Pancreas (tissue), 10 donors: ENCODE data around the gene USF3. TPM values are rescaled to one million over a fixed set of nuclear protein-coding genes. Genes with fewer than 3 reads are reported as not detected.

ENCODE experiments used
- ATAC-seq, 4 donors: fragments of 200-7000 bp; cut with Tn5 transposase; one replicate each; pipeline versions ENCODE4 v1.8.0 to v1.9.1; 2020; ENCODE audit warnings: mild to moderate bottlenecking in 4 of 4, moderate library complexity in 4 of 4
- DNase-seq, 6 donors: peaks; one replicate each; pipeline ENCODE4 v3.0.0-alpha.2; 2020
- FAIRE-seq: peaks from 2 replicates; lab custom pipeline; 2012; peaks lifted over from hg19 to GRCh38; lab: Jason Lieb, UNC
- H3K27ac ChIP-seq, 4 donors: fragments of 200-600 bp; sonication (generic); 1 replicate in 3 of 4; 2 replicates in 1 of 4; pipeline versions ENCODE4 v1.5.0 to v1.8.0; 2020
- H3K27me3 ChIP-seq, 4 donors: fragments of 200-600 bp; one replicate each; pipeline ENCODE4 v1.8.0; 2021
- H3K36me3 ChIP-seq, 3 donors: fragments of 200-600 bp; sonication (generic) in 1 of 3; one replicate each; pipeline versions ENCODE4 v1.5.0 to v1.8.0; 2020 to 2021
- H3K4me1 ChIP-seq, 3 donors: fragments of 200-600 bp; one replicate each; pipeline ENCODE4 v1.8.0; 2021
- H3K4me3 ChIP-seq, 4 donors: fragments of 200-600 bp; sonication (generic) in 2 of 4; one replicate each; pipeline versions ENCODE4 v1.5.0 to v1.8.0; 2020 to 2021
- H3K9me3 ChIP-seq, 4 donors: fragments of 200-600 bp; one replicate each; pipeline ENCODE4 v1.8.0; 2021
- WGBS, 2 donors: extraction: QIAGEN DNeasy Blood & Tissue Kit; methylation state at CpG; one replicate each; pipeline ENCODE4 v1.1.7; 2013; 5-methylcytosine and 5-hydroxymethylcytosine counted together
- intact Hi-C, 3 donors: fragments of 100-400 bp; cut with DNase I; formaldehyde crosslinking; loops; one replicate each; pipeline versions ENCODE4 v1.11.1 to v1.14.2; 2022
- polyA plus RNA-seq, 2 donors: library from polyadenylated mRNA; stranded (reverse); fragments of 200-250 nt; gene quantifications; one replicate each; pipeline ENCODE4 v1.2.3, GENCODE V29; 2013
- total RNA-seq, 6 donors: library from RNA; stranded (reverse); fragmentation: NEBNext Ultra II Directional in 4 of 6; extraction: Animal tissue kit (Norgen Biotek cat#: 25700) in 4 of 6; gene quantifications; one replicate each; pipeline versions ENCODE4 v1.2.1 to v1.2.4, GENCODE V29; 2021 to 2023
- TF ChIP-seq, protein P1 (sequence below), 4 donors: fragments of 200-600 bp; sonication (generic) in 3 of 4; IDR thresholded peaks; one replicate each; pipeline versions ENCODE4 v1.5.0 to v1.8.0; 2021; ENCODE audit warnings: antibody characterized with exemption in 4 of 4
- donor health status: healthy with polysubstance abuse.
- donor health status: DM: no; HTN: no; CAD: no; lungs with moderate emphysema.
- donor health status: DM: no; HTN: no; CAD: no.
- donor health status: control.
- donor health status: control.
- donor health status: Bipolar disorder and iron deficiency.
- donor health status: DM: yes; HTN: yes; CAD: no.
- donor health status: DM: no; HTN: no; CAD: no.
- donor health status: DM: no; HTN: no; CAD: no.
- donor health status: DM: yes; HTN: yes; CAD: no.

The USF3 gene
- total and polyA plus RNA-seq, 8 donors, result 2.9 to 12.3 (median 9.0) TPM

DNA sequence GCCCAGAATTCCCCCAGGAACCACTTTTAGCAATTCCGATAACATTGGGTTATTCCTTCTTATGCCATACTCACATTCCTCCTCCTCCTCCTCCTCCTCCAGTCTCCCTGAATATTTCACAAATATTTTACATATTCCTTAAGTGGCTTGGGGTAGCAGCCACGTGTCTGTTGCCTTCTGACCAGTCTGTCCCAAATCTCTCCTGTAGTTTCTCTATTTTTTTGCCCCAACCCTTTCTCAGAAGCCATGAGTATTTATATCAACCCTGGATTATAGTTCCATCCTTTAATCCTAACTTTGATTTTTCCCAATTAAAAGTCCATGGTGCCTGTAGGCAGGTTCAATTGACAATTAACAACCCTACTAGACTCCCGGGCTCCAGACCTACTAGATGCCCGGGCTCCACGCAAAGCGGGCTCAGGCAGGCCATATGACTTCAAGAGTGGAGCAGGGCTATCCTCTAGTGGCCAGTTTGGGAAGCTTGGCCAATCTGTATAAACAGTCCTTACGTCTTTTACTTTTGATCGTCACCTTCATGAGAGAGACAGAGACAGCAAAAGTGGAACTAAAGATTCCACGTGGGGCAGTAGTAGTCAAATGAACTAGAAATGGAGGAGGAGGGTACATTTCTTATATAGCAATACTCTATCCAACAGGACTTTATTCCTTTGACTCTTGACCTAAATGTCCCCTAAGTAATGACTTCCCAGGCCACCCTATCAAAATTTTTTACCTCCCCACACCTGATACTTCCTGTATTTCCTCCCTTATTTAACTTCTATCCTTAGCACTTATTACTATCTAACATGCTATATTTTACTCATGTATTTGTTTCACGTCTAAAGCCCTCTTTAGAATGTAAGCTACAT is 69.7 kb downstream of the USF3 start:
- Histone ChIP-seq H3K9me3 (no peaks in the 10 kb centered on the region), H3K36me3 (no peaks in the 10 kb centered on the region), H3K27ac (no peak overlapping the region), H3K4me3 (peak overlapping the region in 1 of 4 donors; percentile 1), H3K4me1 (no peaks in the 10 kb centered on the region), H3K27me3 (no peaks in the 10 kb centered on the region)
- no peak for FAIRE-seq
- peak in 3 of 6 donors; percentile 32 to 49 (median 42) for DNase-seq
- intact Hi-C loops, result loop anchor here in 2 of 3 donors (5.0 to 10.0 kb wide), 2 partner anchors 129 to 132 kb away; no protein-coding TSS in a partner anchor
- TF ChIP-seq, protein P1, sequence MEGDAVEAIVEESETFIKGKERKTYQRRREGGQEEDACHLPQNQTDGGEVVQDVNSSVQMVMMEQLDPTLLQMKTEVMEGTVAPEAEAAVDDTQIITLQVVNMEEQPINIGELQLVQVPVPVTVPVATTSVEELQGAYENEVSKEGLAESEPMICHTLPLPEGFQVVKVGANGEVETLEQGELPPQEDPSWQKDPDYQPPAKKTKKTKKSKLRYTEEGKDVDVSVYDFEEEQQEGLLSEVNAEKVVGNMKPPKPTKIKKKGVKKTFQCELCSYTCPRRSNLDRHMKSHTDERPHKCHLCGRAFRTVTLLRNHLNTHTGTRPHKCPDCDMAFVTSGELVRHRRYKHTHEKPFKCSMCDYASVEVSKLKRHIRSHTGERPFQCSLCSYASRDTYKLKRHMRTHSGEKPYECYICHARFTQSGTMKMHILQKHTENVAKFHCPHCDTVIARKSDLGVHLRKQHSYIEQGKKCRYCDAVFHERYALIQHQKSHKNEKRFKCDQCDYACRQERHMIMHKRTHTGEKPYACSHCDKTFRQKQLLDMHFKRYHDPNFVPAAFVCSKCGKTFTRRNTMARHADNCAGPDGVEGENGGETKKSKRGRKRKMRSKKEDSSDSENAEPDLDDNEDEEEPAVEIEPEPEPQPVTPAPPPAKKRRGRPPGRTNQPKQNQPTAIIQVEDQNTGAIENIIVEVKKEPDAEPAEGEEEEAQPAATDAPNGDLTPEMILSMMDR (IDR thresholded peaks at IDR 0.05), result peak; percentile 43 to 82 (median 76)
- peak; percentile 82 to 97 (median 96) for ATAC-seq
- WGBS, 2 donors, result 19 to 22% methylated on average over 10 of the region's 10 CpGs

DNA sequence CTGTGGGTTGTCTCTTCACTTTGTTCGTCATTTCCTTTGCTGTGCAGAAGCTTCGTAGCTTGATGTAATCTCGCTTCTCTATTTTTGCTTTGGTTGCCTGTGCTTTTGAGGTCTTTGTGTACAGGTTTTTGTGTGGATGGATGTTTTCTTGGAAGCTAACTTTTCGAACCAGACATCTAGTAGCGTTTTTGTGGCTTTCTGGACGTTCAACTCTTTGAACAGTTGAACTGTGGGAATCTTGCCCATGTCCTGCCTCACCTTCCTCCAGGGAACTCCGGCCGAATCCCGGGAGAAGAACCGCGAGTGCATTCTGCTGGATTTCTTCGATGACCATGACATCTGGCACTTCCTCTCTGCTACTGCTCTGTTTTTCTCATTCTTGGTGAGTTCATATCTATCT is 70.6 kb downstream of the USF3 start:
- Histone ChIP-seq H3K4me3 (no peak overlapping the region), H3K4me1 (no peaks in the 10 kb centered on the region), H3K27ac (no peak overlapping the region), H3K27me3 (no peaks in the 10 kb centered on the region), H3K36me3 (peaks cover 0 to under 1% (median 0%) of the 10 kb centered on the region in 3 donors), H3K9me3 (no peaks in the 10 kb centered on the region)
- intact Hi-C loops, result loop anchor here in 2 of 3 donors (5.0 to 10.0 kb wide), 2 partner anchors 129 to 131 kb away; no protein-coding TSS in a partner anchor
- ATAC-seq, result peak in 2 of 4 donors; percentile 15 to 18
- 67 to 73% methylated on average over 12 of the region's 12 CpGs for WGBS, 2 donors
- TF ChIP-seq, protein P1 (IDR thresholded peaks at IDR 0.05), result no peak
- no peak for DNase-seq
- FAIRE-seq, result no peak

DNA sequence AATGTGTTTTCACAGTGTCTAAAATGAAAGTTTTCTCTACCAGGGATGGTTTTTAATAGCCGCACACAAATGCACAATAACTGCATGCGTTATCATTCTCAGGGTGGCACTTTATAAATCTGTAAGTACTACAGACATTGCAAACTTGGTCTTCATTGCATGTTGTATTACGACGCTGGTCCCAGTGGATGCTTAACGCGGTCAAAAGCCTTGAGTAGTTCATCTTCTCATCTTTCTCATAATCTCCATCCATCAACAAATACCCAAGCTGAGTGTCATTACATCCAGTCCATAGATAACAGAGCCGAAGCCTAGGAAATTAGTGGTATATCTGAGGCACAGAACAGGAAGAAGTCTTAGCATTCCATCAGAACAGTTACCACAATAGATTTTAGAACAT is 72.6 kb downstream of the USF3 start:
- no peak overlapping the region for H3K27ac ChIP-seq
- H3K4me1 ChIP-seq, result no peaks in the 10 kb centered on the region
- no peak for DNase-seq
- H3K9me3 ChIP-seq, result no peaks in the 10 kb centered on the region
- TF ChIP-seq, protein P1 (IDR thresholded peaks at IDR 0.05), result no peak
- no peak for FAIRE-seq
- H3K4me3 ChIP-seq, result no peak overlapping the region
- intact Hi-C loops, result loop anchor here in 1 of 3 donors (10.0 kb wide), 1 partner anchor 129 kb away; no protein-coding TSS in a partner anchor
- H3K36me3 ChIP-seq, result peaks cover 0 to 5% (median 0%) of the 10 kb centered on the region in 3 donors
- ATAC-seq, result no peak
- WGBS, 2 donors, result 85 to 86% methylated on average over 7 of the region's 7 CpGs
- H3K27me3 ChIP-seq, result no peaks in the 10 kb centered on the region

DNA sequence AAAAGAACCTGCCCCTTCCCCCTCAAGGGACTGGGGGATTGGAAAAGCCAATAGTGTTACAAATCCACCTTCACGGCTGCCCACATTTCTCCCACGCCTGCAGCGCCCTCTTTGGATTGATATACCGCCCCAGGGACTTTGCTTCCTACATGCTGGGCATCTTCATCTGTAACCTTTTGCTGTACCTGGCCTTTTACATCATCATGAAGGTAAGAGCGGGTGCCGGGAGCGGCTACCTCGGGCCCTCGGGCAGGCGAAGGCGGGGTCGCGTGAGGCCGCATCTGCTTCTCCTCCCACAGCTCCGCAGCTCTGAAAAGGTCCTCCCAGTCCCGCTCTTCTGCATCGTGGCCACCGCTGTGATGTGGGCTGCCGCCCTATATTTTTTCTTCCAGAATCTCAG is 73.1 kb downstream of the USF3 start:
- H3K27ac ChIP-seq, result no peak overlapping the region
- TF ChIP-seq, protein P1 (IDR thresholded peaks at IDR 0.05), result no peak
- DNase-seq (no peak), ATAC-seq (peak in 1 of 4 donors; percentile 12), FAIRE-seq (no peak)
- H3K4me3 ChIP-seq, result no peak overlapping the region
- WGBS, 2 donors, result 46 to 62% methylated on average over 19 of the region's 19 CpGs
- H3K36me3 ChIP-seq, result peaks cover 0 to 5% (median 0%) of the 10 kb centered on the region in 3 donors
- intact Hi-C loops, result loop anchor here in 1 of 3 donors (10.0 kb wide), 1 partner anchor 129 kb away; no protein-coding TSS in a partner anchor
- no peaks in the 10 kb centered on the region for H3K27me3 ChIP-seq
- H3K4me1 ChIP-seq, result no peaks in the 10 kb centered on the region
- no peaks in the 10 kb centered on the region for H3K9me3 ChIP-seq
